ENCODE data around the gene USP31. TPM values are rescaled to one million over a fixed set of nuclear protein-coding genes. Genes with fewer than 3 reads are reported as not detected.

USP31 gene
- total RNA-seq, 1 experiment from 2014 or later, result 17.4 TPM

DNA sequence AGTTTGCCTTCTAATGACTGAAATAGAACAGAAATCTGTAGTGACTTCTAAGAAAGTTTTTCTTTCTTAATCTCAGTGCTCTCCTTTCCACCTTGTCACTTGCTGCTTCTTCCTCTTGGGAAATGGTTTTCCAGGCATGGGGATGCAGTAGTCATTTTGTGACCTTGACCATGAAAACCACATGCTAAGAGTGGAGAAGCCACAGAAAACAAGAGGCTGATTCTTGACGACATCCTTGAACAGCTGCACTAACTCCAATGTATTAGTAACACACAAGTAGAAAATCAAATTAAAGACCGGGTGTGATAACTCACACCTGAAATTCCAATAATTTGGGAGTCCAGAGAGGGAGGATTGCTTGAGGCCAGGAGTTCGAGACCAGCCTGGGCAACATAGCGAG lies 15.5 kb upstream of the USP31 start (continued):
- TF ChIP-seq IRF2 (CRISPR knock-in tag; IDR thresholded peaks at IDR 0.05; ENCODE audit: borderline replicate concordance, low read depth), result no peak

DNA sequence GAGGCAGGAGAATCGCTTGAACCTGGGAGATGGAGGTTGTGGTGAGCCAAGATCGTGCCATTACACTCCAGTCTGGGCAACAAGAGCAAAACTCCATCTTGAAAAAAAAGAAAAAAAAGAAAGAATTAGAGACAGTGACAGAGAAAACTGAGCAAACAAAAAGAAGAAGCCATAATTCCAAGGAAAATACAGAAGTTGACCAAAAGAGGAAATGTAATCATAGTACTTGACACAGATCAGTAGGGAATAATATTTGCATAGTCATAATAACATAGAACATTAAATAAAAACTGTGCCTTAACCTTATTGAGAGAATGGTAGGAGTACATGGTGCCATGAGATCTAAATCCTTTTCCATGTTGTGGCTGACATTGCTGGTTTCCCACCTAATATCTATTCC lies 14.7 kb upstream of the USP31 start:
- Mint-ChIP-seq H3K4me3 (no peak overlapping the region), H3K9me3 (peaks cover 18% of the 10 kb centered on the region), H3K27me3 (ENCODE audit: low read depth) (peaks cover 3% of the 10 kb centered on the region; the same call in 1 of the 2 replicates), H3K27ac (no peak overlapping the region), H3K36me3 (peaks cover 13% of the 10 kb centered on the region), H3K4me1 (peaks cover 8% of the 10 kb centered on the region)
- TF ChIP-seq NFYB (CRISPR knock-in tag; conservative IDR thresholded peaks at IDR 0.05; ENCODE audit: low read depth), result no peak
- no peak for TF ChIP-seq FOXP1 (CRISPR knock-in tag; IDR thresholded peaks at IDR 0.05; ENCODE audit: borderline replicate concordance)
- ATAC-seq (no peak), DNase-seq (ENCODE audit: low spot score) (no peak)
- ChIA-PET POLR2A (no interaction called here), CTCF (interaction anchor here (0.9 kb wide), 1 partner anchor 272 kb away, joined by 4 read pairs; no protein-coding TSS in a partner anchor)

DNA sequence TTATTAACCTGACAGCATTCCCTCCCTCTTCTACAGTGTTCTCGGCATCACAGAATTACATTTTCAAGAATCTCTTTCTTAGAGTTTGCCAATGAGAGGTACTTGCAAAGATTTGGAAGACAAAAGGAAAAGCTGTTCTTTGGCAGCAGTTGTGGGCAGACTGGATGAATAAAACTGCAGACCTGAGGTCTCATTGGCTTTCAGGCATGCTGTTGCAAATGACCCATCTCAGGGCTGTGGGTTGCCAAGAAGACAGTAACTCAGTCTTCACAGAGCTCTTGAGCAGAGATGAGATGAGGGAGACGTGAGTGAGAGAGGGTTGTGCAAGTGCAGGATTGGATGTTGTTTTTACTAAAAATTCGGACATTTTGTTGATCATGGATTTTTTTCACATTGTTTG lies 11.3 kb upstream of the USP31 start:
- Mint-ChIP-seq H3K9me3 (peaks cover 23% of the 10 kb centered on the region), H3K36me3 (peaks cover 18% of the 10 kb centered on the region), H3K4me1 (peaks cover 14% of the 10 kb centered on the region), H3K4me3 (no peak overlapping the region), H3K27me3 (ENCODE audit: low read depth) (peaks cover 3% of the 10 kb centered on the region; the same call in 1 of the 2 replicates), H3K27ac (peak overlapping the region; percentile 32; the same call in 1 of the 2 replicates)
- POLR2A ChIA-PET, result no interaction called here
- CTCF ChIA-PET, result no interaction called here
- DNase-seq (ENCODE audit: low spot score) (no peak), ATAC-seq (peak; percentile 59)
- TF ChIP-seq ZNF425 (CRISPR knock-in tag; conservative IDR thresholded peaks at IDR 0.05) (no peak), GRHL2 (CRISPR knock-in tag; IDR thresholded peaks at IDR 0.05; ENCODE audit: insufficient replicate concordance, severe bottlenecking) (no peak), MXD4 (CRISPR knock-in tag; IDR thresholded peaks at IDR 0.05; ENCODE audit: borderline replicate concordance) (no peak), ELF4 (CRISPR knock-in tag; IDR thresholded peaks at IDR 0.05; ENCODE audit: low read depth) (no peak), TP53 (CRISPR knock-in tag; IDR thresholded peaks at IDR 0.05) (no peak), ZBTB21 (CRISPR knock-in tag; IDR thresholded peaks at IDR 0.05; ENCODE audit: borderline replicate concordance) (no peak)
- TF ChIP-seq, protein P1, sequence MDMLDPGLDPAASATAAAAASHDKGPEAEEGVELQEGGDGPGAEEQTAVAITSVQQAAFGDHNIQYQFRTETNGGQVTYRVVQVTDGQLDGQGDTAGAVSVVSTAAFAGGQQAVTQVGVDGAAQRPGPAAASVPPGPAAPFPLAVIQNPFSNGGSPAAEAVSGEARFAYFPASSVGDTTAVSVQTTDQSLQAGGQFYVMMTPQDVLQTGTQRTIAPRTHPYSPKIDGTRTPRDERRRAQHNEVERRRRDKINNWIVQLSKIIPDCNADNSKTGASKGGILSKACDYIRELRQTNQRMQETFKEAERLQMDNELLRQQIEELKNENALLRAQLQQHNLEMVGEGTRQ (CRISPR knock-in tag; IDR thresholded peaks at IDR 0.05), result no peak

DNA sequence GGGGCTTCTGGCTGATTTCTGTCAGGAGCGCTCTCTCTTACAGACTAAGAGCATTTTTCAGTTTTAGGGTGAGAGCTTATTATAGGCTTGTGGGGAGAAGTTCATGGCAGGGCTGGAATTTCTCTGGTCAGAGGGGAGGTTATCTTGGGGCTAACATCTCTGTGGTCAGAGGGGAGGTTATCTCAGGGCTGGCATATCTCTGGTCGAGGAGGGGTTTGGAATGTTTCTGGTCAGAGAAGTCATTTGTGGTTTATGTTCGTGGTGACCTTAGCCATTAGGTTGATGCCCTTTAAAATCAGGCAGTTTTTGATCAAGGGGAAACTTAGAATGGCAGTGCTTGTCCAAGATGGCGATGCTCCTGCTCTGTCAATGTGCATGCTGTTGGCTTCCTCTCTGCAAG lies 10.8 kb upstream of the USP31 start:
- no peak overlapping the region for H3K27ac Mint-ChIP-seq
- POLR2A ChIA-PET, result no interaction called here
- ATAC-seq (no peak), DNase-seq (ENCODE audit: low spot score) (no peak)
- peaks cover 14% of the 10 kb centered on the region for H3K4me1 Mint-ChIP-seq
- H3K4me3 Mint-ChIP-seq, result no peak overlapping the region
- H3K36me3 Mint-ChIP-seq, result peaks cover 18% of the 10 kb centered on the region
- peaks cover 23% of the 10 kb centered on the region for H3K9me3 Mint-ChIP-seq
- peaks cover 3% of the 10 kb centered on the region; the same call in 1 of the 2 replicates for H3K27me3 Mint-ChIP-seq (ENCODE audit: low read depth)
- CTCF ChIA-PET, result no interaction called here
- TF ChIP-seq, protein P2, sequence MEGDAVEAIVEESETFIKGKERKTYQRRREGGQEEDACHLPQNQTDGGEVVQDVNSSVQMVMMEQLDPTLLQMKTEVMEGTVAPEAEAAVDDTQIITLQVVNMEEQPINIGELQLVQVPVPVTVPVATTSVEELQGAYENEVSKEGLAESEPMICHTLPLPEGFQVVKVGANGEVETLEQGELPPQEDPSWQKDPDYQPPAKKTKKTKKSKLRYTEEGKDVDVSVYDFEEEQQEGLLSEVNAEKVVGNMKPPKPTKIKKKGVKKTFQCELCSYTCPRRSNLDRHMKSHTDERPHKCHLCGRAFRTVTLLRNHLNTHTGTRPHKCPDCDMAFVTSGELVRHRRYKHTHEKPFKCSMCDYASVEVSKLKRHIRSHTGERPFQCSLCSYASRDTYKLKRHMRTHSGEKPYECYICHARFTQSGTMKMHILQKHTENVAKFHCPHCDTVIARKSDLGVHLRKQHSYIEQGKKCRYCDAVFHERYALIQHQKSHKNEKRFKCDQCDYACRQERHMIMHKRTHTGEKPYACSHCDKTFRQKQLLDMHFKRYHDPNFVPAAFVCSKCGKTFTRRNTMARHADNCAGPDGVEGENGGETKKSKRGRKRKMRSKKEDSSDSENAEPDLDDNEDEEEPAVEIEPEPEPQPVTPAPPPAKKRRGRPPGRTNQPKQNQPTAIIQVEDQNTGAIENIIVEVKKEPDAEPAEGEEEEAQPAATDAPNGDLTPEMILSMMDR (IDR thresholded peaks at IDR 0.05), result no peak
- TF ChIP-seq TEAD4 (CRISPR knock-in tag; IDR thresholded peaks at IDR 0.05), result no peak
- TF ChIP-seq, protein P3, sequence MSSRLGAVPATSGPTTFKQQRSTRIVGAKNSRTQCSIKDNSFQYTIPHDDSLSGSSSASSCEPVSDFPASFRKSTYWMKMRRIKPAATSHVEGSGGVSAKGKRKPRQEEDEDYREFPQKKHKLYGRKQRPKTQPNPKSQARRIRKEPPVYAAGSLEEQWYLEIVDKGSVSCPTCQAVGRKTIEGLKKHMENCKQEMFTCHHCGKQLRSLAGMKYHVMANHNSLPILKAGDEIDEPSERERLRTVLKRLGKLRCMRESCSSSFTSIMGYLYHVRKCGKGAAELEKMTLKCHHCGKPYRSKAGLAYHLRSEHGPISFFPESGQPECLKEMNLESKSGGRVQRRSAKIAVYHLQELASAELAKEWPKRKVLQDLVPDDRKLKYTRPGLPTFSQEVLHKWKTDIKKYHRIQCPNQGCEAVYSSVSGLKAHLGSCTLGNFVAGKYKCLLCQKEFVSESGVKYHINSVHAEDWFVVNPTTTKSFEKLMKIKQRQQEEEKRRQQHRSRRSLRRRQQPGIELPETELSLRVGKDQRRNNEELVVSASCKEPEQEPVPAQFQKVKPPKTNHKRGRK (CRISPR knock-in tag; IDR thresholded peaks at IDR 0.05; ENCODE audit: borderline replicate concordance), result no peak
- no peak for TF ChIP-seq NFYB (CRISPR knock-in tag; conservative IDR thresholded peaks at IDR 0.05; ENCODE audit: low read depth)
- no peak for TF ChIP-seq SP1 (CRISPR knock-in tag; conservative IDR thresholded peaks at IDR 0.05)
- TF ChIP-seq, protein P4, sequence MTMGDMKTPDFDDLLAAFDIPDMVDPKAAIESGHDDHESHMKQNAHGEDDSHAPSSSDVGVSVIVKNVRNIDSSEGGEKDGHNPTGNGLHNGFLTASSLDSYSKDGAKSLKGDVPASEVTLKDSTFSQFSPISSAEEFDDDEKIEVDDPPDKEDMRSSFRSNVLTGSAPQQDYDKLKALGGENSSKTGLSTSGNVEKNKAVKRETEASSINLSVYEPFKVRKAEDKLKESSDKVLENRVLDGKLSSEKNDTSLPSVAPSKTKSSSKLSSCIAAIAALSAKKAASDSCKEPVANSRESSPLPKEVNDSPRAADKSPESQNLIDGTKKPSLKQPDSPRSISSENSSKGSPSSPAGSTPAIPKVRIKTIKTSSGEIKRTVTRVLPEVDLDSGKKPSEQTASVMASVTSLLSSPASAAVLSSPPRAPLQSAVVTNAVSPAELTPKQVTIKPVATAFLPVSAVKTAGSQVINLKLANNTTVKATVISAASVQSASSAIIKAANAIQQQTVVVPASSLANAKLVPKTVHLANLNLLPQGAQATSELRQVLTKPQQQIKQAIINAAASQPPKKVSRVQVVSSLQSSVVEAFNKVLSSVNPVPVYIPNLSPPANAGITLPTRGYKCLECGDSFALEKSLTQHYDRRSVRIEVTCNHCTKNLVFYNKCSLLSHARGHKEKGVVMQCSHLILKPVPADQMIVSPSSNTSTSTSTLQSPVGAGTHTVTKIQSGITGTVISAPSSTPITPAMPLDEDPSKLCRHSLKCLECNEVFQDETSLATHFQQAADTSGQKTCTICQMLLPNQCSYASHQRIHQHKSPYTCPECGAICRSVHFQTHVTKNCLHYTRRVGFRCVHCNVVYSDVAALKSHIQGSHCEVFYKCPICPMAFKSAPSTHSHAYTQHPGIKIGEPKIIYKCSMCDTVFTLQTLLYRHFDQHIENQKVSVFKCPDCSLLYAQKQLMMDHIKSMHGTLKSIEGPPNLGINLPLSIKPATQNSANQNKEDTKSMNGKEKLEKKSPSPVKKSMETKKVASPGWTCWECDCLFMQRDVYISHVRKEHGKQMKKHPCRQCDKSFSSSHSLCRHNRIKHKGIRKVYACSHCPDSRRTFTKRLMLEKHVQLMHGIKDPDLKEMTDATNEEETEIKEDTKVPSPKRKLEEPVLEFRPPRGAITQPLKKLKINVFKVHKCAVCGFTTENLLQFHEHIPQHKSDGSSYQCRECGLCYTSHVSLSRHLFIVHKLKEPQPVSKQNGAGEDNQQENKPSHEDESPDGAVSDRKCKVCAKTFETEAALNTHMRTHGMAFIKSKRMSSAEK (CRISPR knock-in tag; IDR thresholded peaks at IDR 0.05; ENCODE audit: borderline replicate concordance), result no peak
- no peak for TF ChIP-seq ZNF425 (CRISPR knock-in tag; conservative IDR thresholded peaks at IDR 0.05)
- TF ChIP-seq ZBTB21 (CRISPR knock-in tag; IDR thresholded peaks at IDR 0.05; ENCODE audit: borderline replicate concordance), result no peak

Measured in WTC11 (cell line).